HG02970 (cell line): ENCODE data around the gene MZT2B.
"Not testable (repeated sequence)": the region's sequence is repeated elsewhere in the genome, so short reads cannot be mapped to it uniquely, and the experiment has no call there.

ENCODE experiments used
- ATAC-seq: cut with Tn5 transposase; IDR thresholded peaks from one replicate; pipeline ENCODE4 v1.9.1; 2021; ENCODE audit warnings: mild to moderate bottlenecking, moderate library complexity, moderate number of reproducible peaks; ENCODE audit not compliant: unreplicated experiment, low FRiP score

The MZT2B gene, protein sequence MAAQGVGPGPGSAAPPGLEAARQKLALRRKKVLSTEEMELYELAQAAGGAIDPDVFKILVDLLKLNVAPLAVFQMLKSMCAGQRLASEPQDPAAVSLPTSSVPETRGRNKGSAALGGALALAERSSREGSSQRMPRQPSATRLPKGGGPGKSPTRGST

DNA sequence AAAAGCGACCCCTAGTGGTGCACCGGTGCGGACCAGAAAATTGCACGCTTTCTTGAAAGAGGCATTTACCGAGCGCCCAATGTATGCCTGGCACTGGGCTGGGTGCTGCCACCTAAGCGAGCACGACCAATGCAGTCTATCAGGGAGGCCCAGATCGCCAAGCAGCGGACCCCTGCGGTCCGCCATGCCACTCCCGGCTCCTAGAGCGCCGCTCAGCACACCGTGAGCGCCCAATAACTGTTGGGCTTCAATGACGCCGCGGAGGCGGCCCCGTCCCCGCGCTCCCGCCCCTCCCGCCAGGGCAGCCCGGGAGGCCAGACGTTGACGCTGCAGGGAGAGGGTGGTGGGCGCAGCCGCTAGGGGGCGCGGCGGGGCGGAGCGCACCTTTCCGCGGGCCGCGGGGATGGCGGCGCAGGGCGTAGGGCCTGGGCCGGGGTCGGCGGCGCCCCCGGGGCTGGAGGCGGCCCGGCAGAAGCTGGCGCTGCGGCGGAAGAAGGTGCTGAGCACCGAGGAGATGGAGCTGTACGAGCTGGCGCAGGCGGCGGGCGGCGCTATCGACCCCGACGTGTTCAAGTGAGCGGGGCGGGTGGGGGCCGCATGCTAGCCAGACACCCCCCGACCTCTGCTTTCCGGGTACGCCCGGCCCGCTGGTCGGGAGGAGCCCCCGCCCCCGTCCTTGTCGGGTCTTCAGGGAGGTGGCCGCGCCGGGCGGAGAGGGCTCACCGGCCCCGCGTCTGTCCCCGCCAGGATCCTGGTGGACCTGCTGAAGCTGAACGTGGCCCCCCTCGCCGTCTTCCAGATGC, at the start of gene MZT2B:
Gene MZT2B, plus strand, starts transcription at position 383 of the 803 bp plus-strand sequence. Its CDS starts 21 bp downstream, at position 404.
- peak; percentile 77 for ATAC-seq

DNA sequence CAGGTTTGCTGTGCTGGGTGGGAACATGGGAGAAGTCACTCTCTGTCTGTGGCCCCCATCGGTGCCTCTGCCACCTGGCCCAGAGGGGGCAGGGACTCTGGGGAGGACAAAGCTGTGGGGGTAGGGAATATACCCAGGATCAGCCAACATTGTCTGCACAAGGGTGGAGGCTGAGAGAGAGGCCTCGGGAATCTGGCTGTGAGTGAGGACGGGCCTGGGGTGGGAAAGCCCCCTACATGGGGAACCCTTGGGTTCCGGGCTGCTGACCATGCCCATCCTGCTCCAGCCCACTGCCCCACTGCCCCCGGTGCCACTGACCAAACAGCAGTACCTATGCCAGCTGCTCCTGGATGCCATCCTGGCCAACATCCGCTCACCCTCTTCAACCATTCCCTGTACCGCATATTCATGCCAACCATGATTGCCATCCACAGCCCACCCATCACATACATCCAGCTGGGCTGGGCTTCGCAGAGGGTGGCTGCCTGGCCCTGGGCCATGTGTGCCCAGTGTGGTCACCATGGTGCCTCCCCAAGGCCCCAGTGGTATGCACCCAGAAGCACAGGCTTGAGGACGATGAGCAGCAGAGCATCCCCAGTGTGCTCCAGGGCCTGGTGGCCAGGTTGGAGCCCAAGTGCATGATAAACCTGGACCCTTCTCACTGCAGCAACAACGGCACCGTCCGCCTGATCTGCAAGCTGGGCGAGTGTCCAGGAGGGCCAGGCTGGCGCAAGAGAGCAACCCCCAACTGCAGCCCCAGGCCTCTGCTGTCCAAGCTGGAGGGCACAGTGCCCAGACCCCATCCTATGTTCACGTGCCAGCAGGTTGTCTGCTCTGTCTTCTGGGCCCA, 46.1 kb upstream of the MZT2B start:
- no peak for ATAC-seq

DNA sequence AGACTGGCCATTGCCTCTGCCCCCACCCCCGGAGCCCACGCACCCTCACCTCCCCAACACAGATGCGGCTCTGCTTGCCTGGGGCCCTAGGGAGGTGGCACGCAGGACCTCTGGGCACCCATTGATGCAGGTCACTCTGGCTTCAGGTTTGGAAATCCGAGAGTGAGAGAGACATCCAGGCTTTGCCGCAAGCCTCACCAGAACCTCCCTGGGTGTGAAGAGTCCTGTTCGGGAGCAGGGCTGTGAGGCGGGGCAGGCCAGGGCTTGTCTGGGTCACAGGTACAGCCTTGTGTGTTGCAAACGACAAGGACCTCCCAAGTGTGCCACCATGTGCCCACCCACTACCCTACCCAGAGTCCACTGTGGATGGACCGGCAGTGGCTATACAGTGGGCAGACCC, 45.5 kb upstream of the MZT2B start:
- ATAC-seq: not testable (repeated sequence)

DNA sequence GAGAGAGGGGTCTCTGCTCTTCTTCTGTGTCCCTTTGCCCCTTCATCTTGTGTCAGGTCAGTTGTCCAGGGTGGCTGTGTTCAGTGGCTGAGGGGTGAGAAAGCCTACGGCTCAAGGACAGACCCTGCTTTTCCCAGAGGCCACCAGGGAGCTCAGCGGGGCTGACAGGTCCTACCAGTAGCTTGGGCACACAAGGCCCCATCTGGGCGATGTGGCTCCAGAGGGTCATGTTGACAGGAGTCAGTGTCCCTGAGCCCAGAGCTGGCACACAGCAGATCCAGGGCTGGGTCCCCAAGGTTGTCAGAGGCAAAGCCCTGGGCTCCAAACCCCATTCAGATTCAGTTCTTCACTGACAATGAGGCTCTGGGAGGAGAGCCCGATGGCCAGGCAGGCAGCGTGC, 44.9 kb upstream of the MZT2B start:
- ATAC-seq: not testable (repeated sequence)

DNA sequence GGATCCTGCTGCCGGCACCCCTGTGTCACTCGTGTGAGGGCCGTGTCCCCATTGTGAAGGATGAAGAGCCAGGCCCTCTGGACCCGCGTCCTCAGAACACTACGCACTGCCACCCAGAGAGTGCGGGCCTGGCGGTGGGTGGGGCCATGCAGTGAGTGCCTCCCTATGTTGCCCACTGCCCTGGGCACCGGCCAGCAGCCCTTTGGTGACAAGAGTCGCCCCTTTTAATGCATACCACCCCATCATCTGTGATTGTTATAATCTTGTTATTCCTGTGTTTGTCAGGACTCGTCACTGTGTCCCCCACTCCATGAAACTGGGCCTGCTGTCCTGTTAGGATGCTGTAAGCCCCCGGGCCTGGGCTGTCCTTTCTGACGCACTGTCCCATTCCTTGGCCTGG, 43.7 kb upstream of the MZT2B start:
- ATAC-seq: not testable (repeated sequence)

DNA sequence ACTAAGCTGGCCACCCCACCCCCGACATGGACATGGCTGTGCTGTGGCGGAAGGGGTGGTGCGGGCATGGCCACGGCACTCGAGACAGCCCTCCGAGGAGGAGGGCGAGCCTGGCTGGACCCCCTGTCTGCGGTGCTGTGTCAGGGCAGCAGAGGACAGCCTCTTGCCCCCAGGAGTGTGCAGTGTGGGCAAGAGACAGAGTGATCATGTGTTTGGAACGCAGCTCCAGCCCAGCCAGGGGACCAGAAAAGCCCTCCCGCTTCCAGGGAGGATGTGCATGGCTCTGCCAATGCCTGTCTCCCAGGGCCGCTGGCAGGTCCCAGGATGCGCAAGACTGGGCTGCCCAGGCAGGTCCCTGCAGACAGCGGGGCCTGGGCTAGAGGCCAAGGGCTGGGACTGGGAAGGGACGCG, 43.2 kb upstream of the MZT2B start:
- ATAC-seq: not testable (repeated sequence)

DNA sequence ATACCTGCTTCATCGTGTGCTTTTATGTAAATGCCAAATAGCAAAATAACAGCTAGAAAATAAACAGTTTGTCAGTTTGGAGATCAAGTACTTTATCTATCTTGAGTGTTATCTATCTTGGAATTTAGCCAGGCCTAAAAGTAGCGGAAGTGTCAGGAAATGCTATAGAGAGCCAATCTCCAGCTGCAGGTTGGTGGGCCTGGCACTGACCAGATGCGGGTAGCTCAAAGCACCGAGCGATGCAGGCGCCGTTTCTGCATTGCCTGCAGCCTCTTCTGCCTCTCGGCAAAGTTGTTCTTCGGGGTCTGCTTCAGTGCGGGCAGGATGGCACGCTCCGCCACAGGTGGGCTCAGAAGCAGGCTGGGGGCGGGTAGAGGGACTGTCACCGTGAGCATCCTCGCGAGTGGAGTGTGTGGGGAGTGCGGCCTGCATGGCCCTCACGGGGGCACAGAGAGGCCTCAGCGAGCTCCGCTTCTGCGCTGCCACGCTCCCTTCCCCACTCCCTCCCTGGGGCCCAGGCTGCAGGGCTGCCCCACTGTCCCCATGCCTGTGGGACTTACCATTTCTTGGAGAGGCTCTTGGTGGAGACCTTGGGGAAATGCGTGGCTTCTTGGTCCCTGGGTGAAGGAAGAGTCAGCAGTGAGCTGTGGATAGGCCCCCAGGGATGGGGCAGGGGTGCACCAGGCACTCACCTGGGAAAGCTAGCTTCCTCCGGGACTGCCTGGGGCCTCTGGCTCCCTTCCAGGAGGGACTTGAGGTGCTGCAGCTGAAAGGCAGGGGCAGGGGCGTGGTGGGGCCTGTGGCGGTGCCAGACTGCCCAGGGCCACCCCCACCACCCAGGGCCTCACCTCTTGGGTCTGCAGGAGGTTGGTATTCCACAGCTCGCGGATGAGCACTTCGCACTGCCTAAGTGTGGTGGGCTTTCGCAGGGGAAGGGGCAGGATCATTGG, 42.5 kb upstream of the MZT2B start:
- ATAC-seq: not testable (repeated sequence)

DNA sequence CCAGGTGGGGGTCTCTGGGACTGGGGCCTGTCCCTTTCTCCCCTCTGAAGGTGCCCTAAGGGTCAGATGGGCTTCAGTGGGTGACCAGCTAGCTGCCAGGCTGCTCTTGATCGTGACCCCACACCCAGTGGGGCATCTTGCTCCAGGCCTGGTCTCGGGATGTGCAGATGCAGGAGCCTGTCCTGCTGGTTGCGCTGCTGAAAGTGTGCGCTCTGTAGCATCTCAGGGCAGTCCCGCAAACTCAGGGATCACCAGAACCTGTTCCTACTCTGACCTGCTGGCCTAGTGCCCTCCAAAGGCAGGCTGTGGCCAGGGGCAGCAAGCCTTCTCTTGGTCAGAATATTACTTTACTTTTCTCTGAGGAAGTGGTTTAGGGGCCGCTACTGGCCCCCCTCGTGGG, 41.5 kb upstream of the MZT2B start:
- not testable (repeated sequence) for ATAC-seq

DNA sequence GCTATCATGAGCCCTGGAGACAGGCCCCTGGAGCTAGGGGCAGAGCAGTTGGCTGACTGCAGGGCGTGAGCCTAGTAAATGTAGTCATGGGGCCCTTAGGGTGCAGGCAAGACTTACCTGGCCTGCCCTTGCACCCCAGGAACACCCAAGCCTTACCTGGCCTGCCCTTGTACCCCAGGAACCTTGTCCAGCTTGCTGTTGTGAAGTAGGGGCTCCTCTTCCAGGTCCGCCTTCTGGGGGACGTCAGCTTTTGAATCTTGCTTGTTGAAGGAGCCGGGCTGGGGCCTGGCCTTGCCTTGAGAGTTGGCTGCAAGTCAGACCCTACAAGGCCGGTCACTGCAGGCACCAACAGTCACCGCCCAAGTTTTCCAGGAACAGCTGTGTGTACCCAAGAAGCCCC, 41.1 kb upstream of the MZT2B start:
- not testable (repeated sequence) for ATAC-seq

DNA sequence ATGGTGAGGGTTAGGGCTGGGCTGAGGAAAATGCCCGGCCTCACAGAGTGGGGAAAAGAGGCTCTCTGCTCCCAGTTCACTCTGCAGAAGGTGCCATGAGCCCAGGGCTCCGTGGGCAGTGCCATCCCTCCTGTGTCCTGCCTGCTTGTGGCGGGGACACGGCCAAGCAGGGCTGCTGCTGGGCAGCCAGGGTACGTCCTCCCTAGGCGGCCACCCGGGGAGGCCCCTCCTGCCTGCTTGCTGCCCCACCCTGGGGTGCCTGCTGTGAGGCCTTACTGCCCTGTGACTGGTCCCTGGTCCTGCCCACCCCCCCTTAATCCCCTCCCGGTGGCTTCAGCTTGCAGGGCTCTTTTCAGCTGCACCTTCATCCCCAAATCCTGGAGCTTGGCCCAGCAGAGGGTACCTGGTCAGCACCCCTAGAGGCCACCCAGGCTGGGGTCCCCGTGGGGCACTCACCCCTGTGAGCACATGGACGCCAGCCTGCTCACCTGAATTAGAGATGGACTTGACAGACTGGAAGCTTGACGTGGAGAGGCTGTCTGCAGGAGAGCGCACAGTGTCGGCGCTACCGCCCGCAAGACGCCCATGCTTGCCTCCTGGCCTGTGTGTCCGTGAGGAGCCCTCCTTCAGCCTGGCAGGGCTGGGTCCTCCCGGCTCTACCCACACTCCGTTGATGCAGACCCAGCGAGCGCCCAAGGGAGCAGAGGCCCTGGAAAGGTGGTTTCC, 40.3 kb upstream of the MZT2B start:
- not testable (repeated sequence) for ATAC-seq

DNA sequence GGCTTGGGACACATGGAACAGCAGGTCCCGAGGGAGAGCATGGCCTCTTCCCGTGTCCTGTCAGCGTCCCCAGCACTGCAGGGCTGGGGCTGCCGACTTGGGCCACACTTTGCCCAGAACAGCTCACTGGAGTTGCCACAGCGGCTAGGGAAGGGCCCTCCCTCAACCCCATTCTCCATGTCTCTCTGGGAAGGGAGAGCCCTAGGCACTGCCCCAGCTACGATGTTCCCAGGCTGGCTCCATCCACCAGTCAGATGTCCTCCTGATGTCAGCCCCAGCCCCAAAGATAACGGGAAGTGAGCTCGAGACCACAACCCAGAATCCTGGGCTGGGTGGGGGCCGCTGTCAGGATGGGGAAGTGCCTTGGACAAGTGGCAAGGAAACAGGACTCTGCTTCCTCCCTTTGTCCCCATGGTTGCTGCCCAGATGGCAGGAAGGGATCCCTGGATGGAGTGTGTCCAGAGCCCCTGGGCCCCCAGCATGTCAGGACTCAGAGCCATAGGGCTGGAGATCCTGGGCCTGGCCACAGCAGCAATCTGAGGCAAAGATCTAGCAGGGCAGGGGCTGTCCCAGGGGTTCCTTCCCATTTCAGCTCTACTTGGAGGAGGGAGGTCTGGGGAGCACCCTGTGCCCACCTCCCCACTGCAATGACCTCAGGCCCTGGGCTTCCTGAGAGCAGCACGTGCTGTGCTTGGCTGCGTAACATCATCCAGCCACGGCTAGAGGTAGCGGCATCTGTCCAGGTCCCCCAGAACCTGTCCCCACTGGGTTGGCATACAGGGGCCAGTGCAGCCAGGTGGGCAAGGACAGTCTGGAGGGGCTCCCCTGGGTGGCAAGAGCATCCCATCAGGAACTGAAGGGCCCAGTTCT, 39.4 kb upstream of the MZT2B start:
- ATAC-seq: not testable (repeated sequence)

DNA sequence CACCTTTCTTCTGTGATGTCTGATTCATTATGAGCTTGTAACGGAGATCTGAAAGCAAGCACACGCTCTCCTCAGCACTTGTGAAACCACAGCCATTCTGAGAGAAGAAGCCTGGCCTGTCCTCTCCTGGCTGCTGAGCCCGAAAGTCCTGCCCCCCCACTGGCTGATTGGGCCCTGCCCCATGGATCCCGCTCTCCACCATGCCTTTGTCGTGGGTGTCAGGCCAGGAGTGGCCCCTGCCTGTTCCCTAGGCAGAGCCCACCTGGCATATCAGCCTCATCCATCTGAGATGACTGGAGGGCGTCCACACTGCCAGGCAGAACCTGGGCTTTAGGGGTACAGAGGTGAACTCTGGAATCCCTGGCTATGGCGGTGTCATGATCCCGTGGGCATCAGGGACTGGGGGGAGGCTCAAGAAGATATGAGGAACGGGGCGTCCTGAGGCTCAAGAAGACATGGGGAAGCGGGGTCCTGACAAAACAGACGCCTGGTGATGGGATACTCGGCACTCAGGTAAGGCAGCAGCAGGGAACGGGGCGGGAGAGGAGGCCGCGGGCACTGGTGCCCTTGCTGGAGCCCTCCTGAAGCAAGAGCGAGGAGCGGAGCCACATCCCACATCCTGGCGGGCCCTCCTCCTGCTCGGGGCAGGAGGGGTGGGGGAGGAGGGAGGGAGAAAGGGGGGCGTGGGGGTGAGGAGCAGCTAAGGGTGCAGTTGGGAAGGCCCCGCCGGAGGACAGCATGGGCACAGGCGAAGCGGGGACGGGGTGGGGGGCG, 38.6 kb upstream of the MZT2B start:
- not testable (repeated sequence) for ATAC-seq

DNA sequence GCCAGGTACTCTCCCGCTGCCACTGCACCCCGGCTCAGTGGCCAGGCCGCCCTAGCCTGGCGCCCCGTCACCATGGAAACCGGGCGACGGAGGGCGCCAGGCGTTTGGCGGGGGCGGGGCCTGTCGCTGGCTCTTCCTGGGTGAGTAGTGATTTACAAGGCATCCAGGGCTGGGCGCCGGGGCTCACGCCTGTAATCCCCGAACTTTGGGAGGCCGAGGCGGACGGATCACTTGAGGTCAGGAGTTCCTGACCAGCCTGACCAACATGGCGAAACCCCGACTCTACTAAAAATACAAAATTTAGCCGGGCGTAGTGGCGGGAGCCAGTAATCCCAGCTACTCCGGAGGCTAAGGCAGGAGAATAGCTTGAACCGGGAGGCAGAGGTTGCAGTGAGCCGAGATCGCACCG, 37.1 kb upstream of the MZT2B start, which contains the start of gene CCDC74B:
Gene CCDC74B, minus strand, starts transcription at position 107 of the 409 bp plus-strand sequence. CDS start 116 bp downstream, outside the sequence.
- peak; percentile 80 for ATAC-seq

DNA sequence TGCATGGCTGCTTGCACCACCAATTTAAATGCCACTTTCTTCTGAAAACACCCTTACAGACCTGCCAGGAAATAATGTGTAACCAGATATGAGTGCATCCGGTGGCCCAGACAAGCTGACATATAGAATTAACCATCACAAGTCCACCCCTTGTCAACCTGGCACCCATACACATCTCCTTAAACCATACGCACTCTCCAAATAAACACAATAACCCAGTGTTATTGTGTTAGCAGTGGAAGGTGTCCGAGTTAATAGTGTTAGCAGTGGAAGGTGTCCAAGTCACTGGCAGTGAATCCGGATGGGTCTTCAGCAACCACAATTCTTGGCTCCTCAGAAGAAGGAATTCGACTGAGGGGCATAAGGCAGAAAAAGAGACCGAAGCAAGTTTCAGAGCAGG, 33.5 kb upstream of the MZT2B start:
- not testable (repeated sequence) for ATAC-seq

DNA sequence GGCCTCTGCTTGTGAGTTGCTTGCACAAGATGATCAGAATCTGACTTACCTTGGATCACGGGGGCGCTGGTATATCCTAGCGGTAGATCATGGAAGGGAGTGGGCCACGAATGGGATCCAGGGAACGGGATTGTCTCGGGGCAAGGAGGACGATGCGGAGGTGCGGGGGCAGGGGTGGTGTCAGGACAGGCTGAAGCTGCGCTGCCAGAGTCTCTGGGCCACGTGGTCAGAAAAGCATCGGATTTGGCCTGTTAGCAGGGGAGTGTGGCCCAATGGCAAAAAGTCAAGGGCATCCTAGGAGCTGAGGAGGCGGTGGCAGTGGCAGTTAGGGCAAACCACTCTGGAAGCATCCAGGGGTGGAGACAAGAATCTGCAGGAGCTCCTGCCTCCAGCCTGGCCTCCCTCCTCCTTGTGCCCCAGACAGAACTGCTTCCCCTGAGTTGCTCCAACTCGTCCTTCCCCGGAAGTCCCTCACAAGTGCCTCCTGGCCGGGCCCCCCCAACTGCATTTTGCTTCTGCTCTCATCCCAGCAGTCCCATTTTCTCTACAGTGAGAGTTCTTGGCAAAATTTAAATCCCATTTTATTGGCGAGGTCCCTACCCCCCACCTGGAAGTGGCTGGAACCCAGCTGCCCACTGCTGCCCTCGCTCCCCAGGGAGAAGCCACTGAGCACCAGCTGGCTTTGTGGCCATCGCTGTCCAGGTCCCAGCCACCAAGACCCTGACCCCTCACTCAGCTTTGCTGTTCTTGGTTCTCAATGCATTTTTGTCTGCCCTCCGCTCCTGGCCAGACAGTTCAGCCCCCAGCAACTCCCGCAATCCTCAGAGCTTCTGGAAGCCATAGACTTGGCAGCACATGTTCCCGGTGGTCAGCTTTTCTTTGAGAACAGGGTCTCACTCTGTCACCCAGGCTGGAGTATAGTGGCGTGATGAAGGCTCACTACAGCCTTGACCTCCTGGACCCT, 31.6 kb upstream of the MZT2B start:
- ATAC-seq: no peak

DNA sequence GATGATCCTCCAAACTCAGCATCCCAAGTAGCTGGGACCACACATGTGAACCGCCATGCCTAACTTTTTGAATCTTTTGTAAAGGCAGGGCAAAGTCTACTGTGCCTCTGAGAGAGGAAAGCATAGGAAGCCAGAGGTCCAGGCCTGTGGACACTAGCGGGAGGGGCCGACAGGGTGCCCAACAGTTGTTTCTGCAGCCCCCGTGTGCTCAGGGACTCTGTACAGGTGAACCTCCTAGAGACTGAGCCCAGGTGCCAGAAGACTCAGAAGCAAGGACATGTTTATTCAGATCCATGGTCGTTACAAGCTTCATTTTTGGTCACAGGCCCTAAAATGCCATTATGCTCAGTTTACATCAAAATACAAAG, 30.9 kb upstream of the MZT2B start:
- ATAC-seq: not testable (repeated sequence)
